HG03457 (cell line): ENCODE data around the gene PKHD1.

Experiments
- ATAC-seq: cut with Tn5 transposase; IDR thresholded peaks from one replicate; pipeline ENCODE4 v1.9.1; 2021; ENCODE audit warnings: moderate number of reproducible peaks; ENCODE audit not compliant: unreplicated experiment

PKHD1 gene

GRCh38 chr6:52108128-52108527 is 20.7 kb upstream of the PKHD1 start:
- no peak for ATAC-seq

DNA sequence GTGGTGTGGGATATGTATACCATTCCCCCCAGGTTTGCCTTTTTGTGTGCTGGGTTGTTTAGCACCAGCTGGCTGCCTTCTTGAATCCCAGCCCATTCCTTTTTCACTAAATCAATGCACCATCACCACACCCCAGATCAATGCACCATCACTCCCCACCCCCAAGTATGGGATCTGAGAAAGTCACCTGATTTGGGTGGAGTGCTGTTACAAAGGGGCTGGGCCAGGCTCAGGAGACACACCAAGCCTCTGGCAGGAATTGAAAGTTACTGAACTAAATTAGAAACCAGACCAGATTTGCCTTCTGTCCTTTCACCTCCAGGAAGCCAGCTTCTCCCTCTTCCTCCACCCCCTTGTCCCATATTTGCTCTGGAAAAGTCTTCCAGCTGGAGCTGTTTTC is 19.6 kb upstream of the PKHD1 start:
- ATAC-seq = no peak

DNA sequence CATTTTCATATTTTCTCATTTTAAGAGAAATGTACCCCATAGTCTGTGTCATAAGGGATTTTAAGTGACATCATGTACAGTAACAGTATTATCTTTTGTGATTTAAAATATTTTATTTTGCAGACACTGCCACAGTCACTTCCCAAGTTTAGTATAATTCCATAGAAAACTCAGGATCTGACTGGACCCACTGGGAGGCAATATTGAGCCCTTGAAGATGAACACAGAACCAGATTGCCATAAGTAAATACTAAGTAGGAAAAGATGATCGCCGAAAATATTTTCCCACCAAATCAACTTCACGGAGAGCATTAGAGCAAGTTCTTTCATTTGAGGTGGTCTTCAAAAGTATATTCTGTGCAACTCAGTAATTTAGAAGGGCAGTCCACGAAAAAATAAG is 17.6 kb upstream of the PKHD1 start:
- no peak for ATAC-seq

DNA sequence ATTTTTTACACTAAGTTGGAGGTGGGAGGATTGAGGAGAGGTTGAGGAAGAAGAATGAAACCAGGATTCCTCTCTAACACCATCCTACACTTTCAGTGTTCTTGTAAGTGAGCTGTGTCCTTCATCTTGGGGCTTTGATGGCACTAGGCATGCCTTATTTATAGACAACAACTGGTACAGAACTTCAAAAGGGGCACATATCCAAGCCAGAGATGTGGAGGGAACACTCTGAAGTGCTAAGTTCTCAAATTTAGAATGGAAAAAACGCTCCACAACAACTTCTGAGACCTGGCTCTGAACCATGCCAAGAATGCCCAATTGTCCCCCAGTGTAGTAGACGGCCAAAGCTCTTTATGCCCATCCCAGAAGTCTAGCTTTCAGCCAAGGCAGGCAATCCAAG is 16.2 kb upstream of the PKHD1 start:
- ATAC-seq = no peak

GRCh38 chr6:52102405-52102804 is 15.0 kb upstream of the PKHD1 start:
- no peak for ATAC-seq

DNA sequence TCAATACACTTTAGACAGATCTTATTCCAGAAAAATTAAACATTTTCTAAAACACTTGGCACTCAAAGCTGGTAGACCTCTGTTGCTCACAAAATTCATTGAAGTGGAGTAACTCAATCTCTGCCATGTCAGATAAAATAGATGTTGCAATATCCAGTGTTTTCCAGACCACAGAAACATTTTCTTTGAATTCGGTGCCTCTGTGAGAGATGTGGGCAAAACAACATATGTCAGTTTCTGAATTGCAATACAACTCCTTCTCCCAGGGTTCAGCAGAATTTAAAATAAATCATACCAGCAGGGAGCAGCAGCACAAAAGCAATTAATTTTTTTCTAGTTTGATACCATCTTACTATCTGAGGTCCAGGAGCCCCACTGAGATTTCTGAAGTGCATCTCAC is 11.3 kb upstream of the PKHD1 start:
- no peak for ATAC-seq

- ATAC-seq = no peak
Observed at GRCh38 chr6:52089758-52090348, 2.4 kb upstream of the PKHD1 start.

GRCh38 chr6:52086741-52087140 is 672 bp downstream of the PKHD1 start:
- ATAC-seq = no peak

- ATAC-seq = no peak
Observed at GRCh38 chr6:52081237-52081636, 6.2 kb downstream of the PKHD1 start.

GRCh38 chr6:52077961-52078625 is 9.3 kb downstream of the PKHD1 start:
- ATAC-seq = no peak

- no peak for ATAC-seq
Observed at GRCh38 chr6:52077180-52077884, 10.1 kb downstream of the PKHD1 start.

DNA sequence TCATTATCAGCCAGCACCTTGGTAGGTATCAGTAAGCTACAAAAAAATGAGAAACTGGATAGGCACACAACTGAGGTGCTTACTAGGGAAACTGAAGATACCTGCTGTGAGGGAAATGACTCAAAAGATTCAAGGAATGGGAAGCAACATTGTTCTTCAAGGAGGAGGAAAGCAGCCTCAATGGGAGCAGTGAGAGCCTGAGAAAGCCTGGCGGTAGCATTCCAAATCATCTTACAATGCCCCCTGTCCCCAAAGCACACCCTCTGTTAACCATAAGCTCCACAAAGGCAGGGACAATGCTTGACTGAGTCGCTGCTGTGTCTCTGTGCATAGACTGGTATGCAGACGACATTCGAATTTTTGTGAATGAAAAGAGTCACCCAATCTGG is 10.6 kb downstream of the PKHD1 start:
- no peak for ATAC-seq

DNA sequence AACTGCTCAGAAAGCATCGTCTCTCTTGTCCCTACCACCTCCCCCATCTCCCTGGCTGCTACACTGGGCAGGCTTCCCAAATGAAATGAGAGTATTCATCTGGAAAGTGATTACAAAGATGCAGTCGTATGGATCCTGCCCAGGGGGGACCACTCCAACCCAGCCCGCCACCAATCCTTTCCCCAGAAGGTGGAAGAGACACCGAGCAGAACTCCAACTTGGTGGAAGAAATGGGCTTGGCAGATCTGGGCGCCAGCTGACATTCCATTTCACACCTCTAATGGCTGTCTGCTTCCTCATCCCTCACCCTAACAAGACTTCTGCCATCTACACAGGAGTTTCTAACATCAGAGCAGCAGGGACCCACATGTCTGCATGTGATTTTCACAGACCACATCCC is 12.7 kb downstream of the PKHD1 start:
- ATAC-seq = no peak

GRCh38 chr6:52074155-52074554 is 13.3 kb downstream of the PKHD1 start:
- ATAC-seq = no peak

DNA sequence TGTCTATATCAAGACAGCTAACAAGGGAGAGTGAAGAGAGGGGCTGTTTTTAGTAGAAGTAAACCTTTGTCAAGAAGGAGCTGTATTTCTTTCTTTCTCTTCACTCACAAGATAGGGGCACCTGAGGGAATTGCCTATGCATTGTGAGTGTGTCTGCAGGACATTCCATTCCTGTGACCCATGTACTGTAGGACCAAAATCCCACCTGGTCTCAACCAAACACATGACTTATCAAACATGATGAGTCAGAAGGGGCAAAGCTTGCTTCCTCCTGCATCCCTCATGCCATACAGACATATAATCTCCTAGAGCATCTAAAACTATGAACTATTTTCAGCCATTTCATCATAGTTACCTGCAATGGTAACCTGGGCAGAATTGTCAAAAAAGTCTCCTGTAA is 21.8 kb downstream of the PKHD1 start:
- no peak for ATAC-seq

- ATAC-seq = peak; percentile 98
Observed at GRCh38 chr6:52063584-52064344, 23.6 kb downstream of the PKHD1 start.

- ATAC-seq = no peak
Observed at GRCh38 chr6:52061481-52061880, 25.9 kb downstream of the PKHD1 start.

DNA sequence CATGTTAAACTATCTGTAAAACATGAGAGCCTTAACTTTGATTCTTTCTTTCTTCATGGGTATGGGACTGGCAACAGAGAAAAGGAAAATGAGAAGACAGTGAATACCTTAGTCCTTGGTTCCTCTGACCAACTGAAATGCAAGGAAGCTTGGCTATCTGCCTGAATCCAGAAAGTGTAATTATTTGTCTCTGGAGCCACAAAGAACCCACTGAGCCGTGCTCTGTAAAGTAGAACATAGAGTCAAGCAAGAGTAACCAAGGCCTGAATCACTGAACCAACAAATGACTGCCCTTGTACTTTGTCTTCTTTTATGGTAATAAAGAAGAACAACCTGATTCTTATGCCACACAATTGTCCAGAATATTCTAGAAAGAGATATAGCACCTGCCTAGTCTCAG is 27.6 kb downstream of the PKHD1 start:
- no peak for ATAC-seq

DNA sequence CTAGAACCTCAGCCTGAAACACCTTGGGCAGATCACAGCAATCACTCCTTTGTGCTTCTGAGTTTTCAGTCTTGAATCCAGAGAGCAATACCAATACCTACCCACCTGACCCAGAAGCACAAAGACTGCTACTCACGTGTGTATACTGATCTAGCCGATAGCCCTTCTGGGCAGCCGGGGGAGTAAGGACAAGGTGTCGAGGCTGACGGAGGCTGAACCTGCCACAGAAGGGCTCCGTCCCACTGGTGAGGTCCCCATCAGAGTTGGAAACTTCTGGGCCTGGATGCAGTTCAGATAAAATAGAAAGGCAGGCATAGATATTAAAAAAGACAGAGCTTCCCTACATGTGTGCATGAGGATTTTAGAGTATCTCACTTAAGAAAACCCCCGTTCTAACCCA is 32.0 kb downstream of the PKHD1 start:
- no peak for ATAC-seq

- no peak for ATAC-seq
Observed at GRCh38 chr6:52053038-52053695, 34.2 kb downstream of the PKHD1 start.

DNA sequence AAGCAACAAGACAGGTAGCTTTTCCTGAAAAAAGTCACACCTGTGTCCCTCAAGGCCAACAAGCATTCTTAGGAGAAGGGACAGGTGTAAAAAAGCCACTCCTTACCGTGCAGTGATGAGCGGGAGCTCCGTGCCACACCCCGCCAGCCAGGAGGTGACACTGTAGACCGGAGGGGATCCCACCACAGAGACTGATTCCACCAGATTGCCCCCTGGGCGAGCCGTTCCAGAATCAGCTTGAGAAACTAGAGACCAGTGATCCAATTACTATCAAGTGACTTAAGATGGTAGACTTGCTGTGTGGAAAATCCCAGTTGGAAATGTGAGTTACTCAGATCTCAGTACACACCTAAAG is 37.4 kb downstream of the PKHD1 start:
- ATAC-seq = no peak
